ENCODE data around the gene CALR.
"Not testable (repeated sequence)": the region's sequence is repeated elsewhere in the genome, so short reads cannot be mapped to it uniquely, and the experiment has no call there.

The CALR gene

GRCh38 chr19:12937927-12938778, at the start of gene CALR:
Gene CALR, plus strand, starts transcription at chr19:12938609. Its CDS starts 71 bp downstream, at chr19:12938680.
- peak; percentile 99 for DNase-seq (ENCODE audit: low spot score)

DNA sequence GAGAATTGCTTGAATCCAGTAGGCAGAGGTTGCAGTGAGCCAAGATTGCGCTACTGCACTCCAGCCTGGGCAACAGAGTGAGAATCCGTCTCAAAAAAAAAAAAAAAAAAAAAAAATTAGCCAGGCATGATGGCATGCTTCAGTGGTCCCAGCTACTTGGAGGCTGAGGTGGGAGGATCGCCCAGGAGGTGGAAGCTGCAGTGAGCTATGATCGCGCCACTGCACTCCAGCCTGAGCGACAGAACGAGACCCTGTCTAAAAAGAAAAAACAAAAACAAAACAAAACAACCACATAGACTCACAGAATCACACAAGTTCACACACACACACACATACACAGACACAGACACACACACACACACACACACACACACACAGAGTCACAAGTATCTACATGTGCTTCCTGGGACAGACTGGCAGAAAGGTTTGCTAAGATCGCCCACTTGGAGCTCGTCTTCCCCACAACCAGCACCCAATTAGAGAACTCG, 48.1 kb upstream of the CALR start:
- DNase-seq (ENCODE audit: low spot score): not testable (repeated sequence)

GRCh38 chr19:12890787-12891552, 47.4 kb upstream of the CALR start, which contains the start of gene GCDH:
Gene GCDH, plus strand, starts transcription at chr19:12891160. Its CDS starts 145 bp downstream, at chr19:12891305.
- peak; percentile 99 for DNase-seq (ENCODE audit: low spot score)

DNA sequence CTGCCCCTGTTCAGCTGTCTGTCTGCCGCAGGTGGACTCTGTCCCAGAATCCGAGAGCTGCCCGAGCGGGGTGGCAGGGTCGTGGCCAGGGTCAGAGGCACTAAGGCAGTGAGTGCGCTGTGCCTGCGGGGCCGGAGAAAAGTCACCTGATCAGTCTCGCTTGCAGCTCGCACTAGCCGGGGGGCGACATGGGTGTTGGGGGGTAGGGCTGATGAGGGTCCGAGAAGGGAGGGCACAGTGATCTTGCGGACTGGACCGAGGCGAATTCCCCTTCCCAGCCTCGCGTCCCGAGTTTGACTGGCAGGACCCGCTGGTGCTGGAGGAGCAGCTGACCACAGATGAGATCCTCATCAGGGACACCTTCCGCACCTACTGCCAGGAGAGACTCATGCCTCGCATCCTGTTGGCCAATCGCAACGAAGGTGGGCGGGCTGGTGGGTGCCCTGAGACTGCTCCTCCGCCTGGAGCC, 46.8 kb upstream of the CALR start:
- DNase-seq (ENCODE audit: low spot score): peak; percentile 26

- no peak for DNase-seq (ENCODE audit: low spot score)
These were observed 44.8 kb upstream of the CALR start for GRCh38 chr19:12893582-12893981.

DNA sequence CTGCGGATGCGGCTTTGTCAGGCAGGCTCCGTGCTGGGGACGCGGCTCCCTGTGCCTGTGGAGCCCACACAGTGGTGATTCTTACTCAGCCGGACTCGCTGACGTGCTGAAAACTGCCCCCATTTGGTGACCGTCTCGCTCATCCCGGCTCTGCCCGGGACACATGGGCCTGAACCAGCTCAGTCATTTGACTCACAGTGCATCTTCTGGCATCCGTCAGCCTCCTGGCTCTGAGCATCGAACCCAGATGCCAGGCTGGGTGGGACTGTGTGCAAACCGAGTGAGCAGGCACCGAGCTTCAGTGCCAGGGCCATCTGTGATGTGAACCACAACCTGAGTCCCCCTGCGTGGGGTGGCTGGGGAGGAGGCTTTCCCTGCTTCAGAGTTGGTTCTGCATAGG, 41.9 kb upstream of the CALR start:
- no peak for DNase-seq (ENCODE audit: low spot score)

GRCh38 chr19:12899891-12900518, 38.4 kb upstream of the CALR start:
- no peak for DNase-seq (ENCODE audit: low spot score)

- no peak for DNase-seq (ENCODE audit: low spot score)
These were observed 31.2 kb upstream of the CALR start for GRCh38 chr19:12907166-12907565.

DNA sequence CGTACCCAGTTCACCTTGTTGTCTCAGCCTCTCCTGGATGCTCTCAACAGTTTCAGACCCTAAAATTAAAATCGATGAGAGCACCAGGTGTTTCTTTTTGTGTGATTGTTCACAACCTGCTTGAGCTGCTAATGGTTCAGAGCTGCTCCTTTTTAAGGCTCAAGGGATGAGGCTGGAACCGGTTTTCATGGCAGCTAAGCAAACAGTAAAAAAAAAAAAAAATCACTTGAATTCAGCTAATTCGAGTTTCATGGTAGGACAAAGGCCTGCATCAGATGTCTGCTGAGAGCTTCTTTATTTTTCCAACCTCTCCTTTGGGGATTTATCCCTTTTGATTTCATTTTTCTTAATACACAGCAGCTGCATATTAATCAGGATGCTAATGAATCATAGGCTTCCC, 25.8 kb upstream of the CALR start:
- DNase-seq (ENCODE audit: low spot score): no peak

DNA sequence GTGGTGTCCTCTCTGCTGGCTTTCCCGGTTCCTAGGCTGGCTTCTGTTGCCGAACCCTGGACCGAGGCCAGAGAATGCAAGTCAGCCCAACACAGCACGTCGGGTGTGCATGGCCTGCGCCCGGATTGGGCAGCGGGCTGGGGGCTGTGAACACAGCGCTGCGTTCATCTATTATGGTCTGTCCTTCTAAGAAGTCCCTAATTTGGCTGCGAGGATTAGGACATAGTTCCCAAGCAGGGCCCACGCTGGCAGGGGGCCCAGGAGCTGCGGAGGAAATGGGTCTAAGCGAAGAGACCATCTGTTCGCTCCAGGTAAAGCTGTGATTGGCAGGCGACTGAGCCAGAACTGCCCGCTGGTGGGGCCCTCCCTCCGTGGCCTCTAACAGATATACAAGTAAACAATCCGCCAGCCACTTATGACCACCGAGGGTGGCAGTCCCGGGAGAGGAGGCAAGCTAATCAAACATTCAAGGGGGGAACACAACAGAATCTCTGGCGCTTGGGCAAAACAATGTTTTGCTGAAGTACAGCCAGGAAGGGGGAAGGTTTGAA, 25.3 kb upstream of the CALR start:
- DNase-seq (ENCODE audit: low spot score): no peak

GRCh38 chr19:12913851-12914690, 24.3 kb upstream of the CALR start:
- DNase-seq (ENCODE audit: low spot score): no peak

GRCh38 chr19:12915860-12916259, 22.5 kb upstream of the CALR start:
- not testable (repeated sequence) for DNase-seq (ENCODE audit: low spot score)

GRCh38 chr19:12918253-12918652, 20.2 kb upstream of the CALR start:
- no peak for DNase-seq (ENCODE audit: low spot score)

- DNase-seq (ENCODE audit: low spot score): no peak
These were observed 17.4 kb upstream of the CALR start for GRCh38 chr19:12921047-12921446.

DNA sequence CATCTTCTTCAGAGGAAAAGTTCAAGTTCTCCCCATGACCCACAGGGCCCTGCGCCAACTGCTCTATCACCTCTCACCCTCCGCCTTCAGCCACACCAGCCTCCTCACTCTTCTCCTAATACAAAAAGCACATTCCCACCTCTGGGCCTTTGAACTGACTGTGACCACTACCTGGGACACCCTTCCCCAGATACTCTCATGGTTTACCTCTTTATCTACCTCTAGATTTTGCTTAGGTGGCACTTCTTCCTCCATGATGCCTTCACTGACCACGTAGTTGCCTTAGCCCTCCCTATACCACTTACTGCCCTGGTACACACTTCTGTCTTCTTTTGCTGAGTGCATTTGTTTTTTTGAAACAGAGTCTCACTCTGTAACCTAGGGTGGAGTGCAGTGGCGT, 15.4 kb upstream of the CALR start:
- no peak for DNase-seq (ENCODE audit: low spot score)

GRCh38 chr19:12924621-12925310, 13.6 kb upstream of the CALR start:
- DNase-seq (ENCODE audit: low spot score): no peak

DNA sequence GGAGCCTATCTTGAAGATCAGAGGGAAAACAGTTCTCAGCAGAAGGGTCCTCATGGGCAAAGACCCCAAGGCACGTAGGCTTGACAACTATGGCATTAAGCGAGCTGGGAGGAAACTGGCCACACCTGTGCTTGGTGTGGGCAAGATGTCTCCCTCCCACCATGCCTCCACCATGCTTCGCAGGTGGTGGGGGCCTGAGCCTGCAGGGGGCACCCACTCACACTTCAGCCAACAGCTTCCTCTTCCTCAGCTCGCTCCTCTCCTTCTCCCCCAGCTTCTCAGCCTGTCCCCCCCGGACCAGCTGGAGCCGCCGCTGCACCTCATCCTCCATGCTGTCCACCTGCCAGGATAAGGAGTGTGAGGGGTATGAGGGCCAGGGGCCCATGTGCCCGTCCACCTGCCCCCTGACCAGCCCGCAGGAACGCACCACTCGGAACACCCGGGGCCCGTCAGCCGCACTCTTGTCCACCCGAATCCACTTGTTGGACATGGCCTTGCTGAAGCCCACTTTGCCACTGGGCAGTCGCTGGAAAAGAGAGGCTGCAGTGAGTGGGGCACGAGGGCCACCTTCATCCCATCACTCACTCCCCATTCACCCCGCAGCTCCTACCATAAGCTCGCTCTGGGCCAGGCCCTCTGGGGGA, 8.3 kb upstream of the CALR start:
- DNase-seq (ENCODE audit: low spot score): no peak

DNA sequence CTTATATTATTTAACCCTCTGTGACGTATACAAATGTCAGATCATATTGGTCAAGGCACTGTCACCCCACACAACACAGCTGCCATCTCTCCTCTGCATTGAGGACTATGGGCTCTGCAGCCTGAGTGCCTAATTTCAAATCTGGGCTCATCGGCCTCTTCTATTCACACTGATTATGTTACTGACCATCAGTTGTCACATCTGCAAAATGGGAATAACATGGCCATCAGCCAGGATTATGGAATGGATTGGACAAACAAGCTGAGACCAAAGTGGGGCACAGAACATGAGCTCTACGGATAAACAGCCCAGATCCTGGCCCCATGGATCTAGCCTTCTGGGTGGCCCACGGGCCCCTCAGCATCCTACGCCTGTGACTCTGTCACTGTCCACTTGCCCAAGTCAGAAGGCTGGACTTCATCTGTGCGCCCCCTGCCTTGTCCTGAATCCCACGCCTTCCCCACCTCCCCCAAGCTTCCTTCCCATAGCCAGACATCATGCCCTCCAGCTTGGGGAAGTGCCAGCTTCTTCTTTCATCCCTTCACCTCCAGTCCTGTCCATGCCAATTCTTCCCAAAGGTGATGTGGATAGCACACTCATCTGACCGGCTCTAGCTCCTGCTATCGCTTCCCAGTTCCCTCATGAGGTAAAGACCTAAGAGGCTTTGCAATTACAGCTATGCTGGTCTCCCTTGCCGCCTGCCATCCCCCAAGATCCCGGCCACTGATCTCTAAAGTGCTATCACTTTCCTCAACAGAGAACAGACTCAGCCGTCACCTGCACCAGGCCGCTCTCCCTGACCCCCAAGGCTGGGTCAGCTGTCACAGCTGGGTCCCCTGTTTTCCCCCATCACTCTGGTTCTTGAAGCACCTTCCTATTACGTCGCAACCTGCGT, 5.8 kb upstream of the CALR start:
- DNase-seq (ENCODE audit: low spot score): no peak
